Thoracic aorta (tissue), 2 donors: Measurements from ENCODE around the gene MGA. TPM values are rescaled to one million over a fixed set of nuclear protein-coding genes. Genes with fewer than 3 reads are reported as not detected.

Source experiments
- ATAC-seq: fragments of 150-250 bp; one replicate; pipeline ENCODE4 v1.8.0; 2017; ENCODE audit warnings: low read depth; ENCODE audit not compliant: insufficient number of reproducible peaks, low FRiP score
- DNase-seq: peaks from one replicate; pipeline ENCODE4 v3.0.0-alpha.2; 2020; ENCODE audit warnings: low spot score
- H3K27ac ChIP-seq, 2 donors: fragments of 200-600 bp; sonication (generic); 1 replicate in 1 of 2; 2 replicates in 1 of 2; pipeline ENCODE4 v1.5.1; 2016; ENCODE audit warnings: mild to moderate bottlenecking in 2 of 2, moderate library complexity in 2 of 2
- H3K27me3 ChIP-seq: fragments of 200-600 bp; sonication (generic); replicated peaks from 2 replicates; pipeline ENCODE4 v1.6.0; 2016; ENCODE audit warnings: mild to moderate bottlenecking; ENCODE audit not compliant: insufficient read depth
- H3K36me3 ChIP-seq: fragments of 200-600 bp; sonication (generic); one replicate; pipeline ENCODE4 v1.5.1; 2016
- H3K4me1 ChIP-seq, 2 donors: fragments of 200-600 bp; sonication (generic); 1 replicate in 1 of 2; 2 replicates in 1 of 2; pipeline versions ENCODE4 v1.5.1 to v1.6.0; 2016; ENCODE audit warnings: low read depth in 2 of 2, mild to moderate bottlenecking in 1 of 2; ENCODE audit not compliant: control insufficient read depth in 1 of 2
- H3K4me3 ChIP-seq: fragments of 200-600 bp; sonication (generic); 2 replicates; pipeline ENCODE4 v1.5.1; 2016; ENCODE audit warnings: mild to moderate bottlenecking
- H3K9me3 ChIP-seq: fragments of 200-600 bp; sonication (generic); 2 replicates; pipeline ENCODE4 v1.5.1; 2016
- CTCF ChIP-seq: fragments of 200-600 bp; sonication (generic); IDR thresholded peaks from one replicate; pipeline ENCODE4 v1.5.1; 2019; ENCODE audit warnings: antibody characterized with exemption
- total RNA-seq, 2 donors: library from RNA; depleted of rRNA; stranded (reverse); fragments of >200 nt; gene quantifications; one replicate each; pipeline versions ENCODE4 v1.1.0 to v1.2.3, GENCODE V29; 2016

The MGA gene
- total RNA-seq, 2 donors from 2014 or later: 32.5 to 57.2 TPM

GRCh38 chr15:41782371-41783282, 122.4 kb downstream of the MGA start:
- TF ChIP-seq CTCF: no peak
- no peak for ATAC-seq
- H3K4me3 ChIP-seq: no peak overlapping the region

GRCh38 chr15:41783296-41783695, 123.1 kb downstream of the MGA start:
- no peak for TF ChIP-seq CTCF
- Histone ChIP-seq H3K36me3 (no peaks in the 10 kb centered on the region), H3K27ac (no peak overlapping the region), H3K4me3 (no peak overlapping the region), H3K27me3 (no peaks in the 10 kb centered on the region), H3K9me3 (no peaks in the 10 kb centered on the region), H3K4me1 (peaks cover 5 to 24% of the 10 kb centered on the region in 2 donors)
- ATAC-seq (no peak), DNase-seq (no peak)

More at GRCh38 chr15:41782371-41783282, 122.4 kb downstream of the MGA start:
- H3K36me3 ChIP-seq: no peaks in the 10 kb centered on the region
- no peaks in the 10 kb centered on the region for H3K27me3 ChIP-seq
- peaks cover 7 to 29% of the 10 kb centered on the region in 2 donors for H3K4me1 ChIP-seq
- H3K27ac ChIP-seq: no peak overlapping the region
- no peak for DNase-seq
- H3K9me3 ChIP-seq: no peaks in the 10 kb centered on the region

- H3K27ac ChIP-seq: no peak overlapping the region
- H3K4me3 ChIP-seq: no peak overlapping the region
- no peaks in the 10 kb centered on the region for H3K9me3 ChIP-seq
- no peaks in the 10 kb centered on the region for H3K27me3 ChIP-seq
- DNase-seq: no peak
- H3K36me3 ChIP-seq: no peaks in the 10 kb centered on the region
- H3K4me1 ChIP-seq: peaks cover 25 to 40% of the 10 kb centered on the region in 2 donors
- no peak for ATAC-seq
- no peak for TF ChIP-seq CTCF
Observed at GRCh38 chr15:41788262-41788661, 128.1 kb downstream of the MGA start.

- Histone ChIP-seq H3K36me3 (no peaks in the 10 kb centered on the region), H3K4me1 (peaks cover 25 to 40% of the 10 kb centered on the region in 2 donors), H3K27ac (no peak overlapping the region), H3K27me3 (no peaks in the 10 kb centered on the region), H3K4me3 (no peak overlapping the region), H3K9me3 (no peaks in the 10 kb centered on the region)
- no peak for TF ChIP-seq CTCF
- ATAC-seq (no peak), DNase-seq (no peak)
Observed at GRCh38 chr15:41789236-41789635, 129.0 kb downstream of the MGA start.

GRCh38 chr15:41789662-41790061, 129.5 kb downstream of the MGA start:
- H3K36me3 ChIP-seq: no peaks in the 10 kb centered on the region
- H3K4me3 ChIP-seq: no peak overlapping the region
- H3K27me3 ChIP-seq: no peaks in the 10 kb centered on the region
- no peak for DNase-seq
- no peak for TF ChIP-seq CTCF
- no peak overlapping the region for H3K27ac ChIP-seq
- H3K9me3 ChIP-seq: no peaks in the 10 kb centered on the region
- ATAC-seq: no peak
- H3K4me1 ChIP-seq: peaks cover 25 to 40% of the 10 kb centered on the region in 2 donors
